Rectal smooth muscle tissue (tissue), 1 donor: ENCODE data around the gene EIF2AK3.
"Not testable (repeated sequence)": the region's sequence is repeated elsewhere in the genome, so short reads cannot be mapped to it uniquely, and the experiment has no call there.

ENCODE experiments used
- H3K27ac ChIP-seq: one replicate; pipeline ENCODE4 v1.7.0; 2013; ENCODE audit warnings: low read depth, low read length, inconsistent platforms
- H3K27me3 ChIP-seq: one replicate; pipeline ENCODE4 v1.7.0; 2013; ENCODE audit warnings: low read length; ENCODE audit not compliant: control insufficient read depth, insufficient read depth
- H3K36me3 ChIP-seq: one replicate; pipeline ENCODE4 v1.7.0; 2013; ENCODE audit warnings: low read length; ENCODE audit not compliant: control insufficient read depth, insufficient read depth
- H3K4me1 ChIP-seq: one replicate; pipeline ENCODE4 v1.7.0; 2013; ENCODE audit warnings: low read length; ENCODE audit not compliant: control insufficient read depth, insufficient read depth
- H3K4me3 ChIP-seq: one replicate; pipeline ENCODE4 v1.7.0; 2013; ENCODE audit warnings: low read length
- H3K9ac ChIP-seq: one replicate; pipeline ENCODE4 v1.7.0; 2013; ENCODE audit warnings: low read length

The EIF2AK3 gene

GRCh38 chr2:88549616-88550292 lies 77.5 kb downstream of the EIF2AK3 start:
- Histone ChIP-seq H3K9ac (no peak overlapping the region), H3K27ac (no peak overlapping the region), H3K4me3 (no peak overlapping the region), H3K36me3 (no peaks in the 10 kb centered on the region), H3K27me3 (peaks cover 6% of the 10 kb centered on the region), H3K4me1 (no peaks in the 10 kb centered on the region)

- H3K27me3 ChIP-seq, H3K4me3 ChIP-seq, H3K36me3 ChIP-seq, H3K9ac ChIP-seq, H3K27ac ChIP-seq, H3K4me1 ChIP-seq: not testable (repeated sequence)
Measured at GRCh38 chr2:88546291-88546690, 81.0 kb downstream of the EIF2AK3 start.

- H3K27ac ChIP-seq = no peak overlapping the region
- no peaks in the 10 kb centered on the region for H3K36me3 ChIP-seq
- no peak overlapping the region for H3K4me3 ChIP-seq
- H3K27me3 ChIP-seq = peaks cover 6% of the 10 kb centered on the region
- H3K9ac ChIP-seq = no peak overlapping the region
- H3K4me1 ChIP-seq = no peaks in the 10 kb centered on the region
Measured at GRCh38 chr2:88545118-88545517, 82.1 kb downstream of the EIF2AK3 start.

DNA sequence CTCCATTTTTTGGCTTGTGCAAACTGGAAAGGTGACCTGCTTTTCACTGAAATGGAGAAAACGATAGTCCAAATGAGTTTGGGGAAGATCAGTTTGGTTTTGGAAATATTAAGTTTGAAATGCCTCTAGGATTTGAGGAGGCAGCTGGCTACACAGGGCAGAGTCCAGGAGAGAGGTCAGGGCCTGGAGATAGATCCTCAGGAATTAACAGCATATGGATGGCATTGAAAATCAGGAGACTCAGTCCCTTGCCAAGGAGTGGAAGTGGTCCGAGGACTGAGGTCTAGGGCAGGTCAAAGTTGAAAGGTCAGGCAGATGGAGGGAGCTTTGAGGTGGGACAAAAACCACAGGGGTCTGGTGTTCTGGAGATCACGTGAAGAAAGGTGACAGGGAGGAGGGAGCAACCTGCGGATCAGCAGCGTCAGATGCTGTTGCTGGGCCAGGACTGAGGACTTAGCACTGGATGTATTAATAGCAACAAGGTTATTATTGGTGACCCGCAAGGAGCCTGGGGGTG lies 83.7 kb downstream of the EIF2AK3 start:
- Histone ChIP-seq H3K27me3 (no peaks in the 10 kb centered on the region), H3K4me1 (no peaks in the 10 kb centered on the region)

GRCh38 chr2:88542668-88543067 lies 84.6 kb downstream of the EIF2AK3 start:
- Histone ChIP-seq H3K36me3 (no peaks in the 10 kb centered on the region), H3K4me3 (no peak overlapping the region), H3K4me1 (no peaks in the 10 kb centered on the region), H3K27me3 (peaks cover under 1% of the 10 kb centered on the region), H3K9ac (no peak overlapping the region), H3K27ac (no peak overlapping the region)

More for the DNA sequence above, 83.7 kb downstream of the EIF2AK3 start:
- Histone ChIP-seq H3K4me3 (no peak overlapping the region), H3K9ac (no peak overlapping the region), H3K27ac (no peak overlapping the region), H3K36me3 (no peaks in the 10 kb centered on the region)

DNA sequence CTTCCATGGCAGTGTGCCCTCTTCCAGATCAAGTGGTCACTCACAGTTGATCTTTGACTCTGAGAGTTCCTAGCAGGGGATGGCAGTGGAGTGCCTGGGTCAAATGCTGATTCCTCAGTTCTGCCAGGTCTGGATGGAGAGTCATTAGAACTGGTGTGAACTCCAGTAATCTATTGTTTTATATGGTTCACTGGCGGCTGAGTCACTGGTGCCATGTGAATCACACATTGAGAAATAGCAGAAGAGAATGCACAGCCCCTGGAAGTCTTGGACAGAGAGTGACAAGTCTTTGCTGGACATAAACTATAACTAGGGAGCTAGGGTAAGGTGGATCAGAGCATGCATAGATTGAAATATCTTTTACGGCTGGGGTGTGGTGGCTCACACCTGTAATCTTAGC lies 86.9 kb downstream of the EIF2AK3 start:
- H3K27ac ChIP-seq = no peak overlapping the region
- H3K4me3 ChIP-seq = no peak overlapping the region
- no peaks in the 10 kb centered on the region for H3K36me3 ChIP-seq
- peaks cover 2% of the 10 kb centered on the region for H3K27me3 ChIP-seq
- H3K4me1 ChIP-seq = no peaks in the 10 kb centered on the region
- no peak overlapping the region for H3K9ac ChIP-seq

GRCh38 chr2:88538362-88538917 lies 88.8 kb downstream of the EIF2AK3 start:
- Histone ChIP-seq H3K27me3 (peaks cover 2% of the 10 kb centered on the region), H3K9ac (no peak overlapping the region), H3K36me3 (no peaks in the 10 kb centered on the region), H3K27ac (no peak overlapping the region), H3K4me3 (no peak overlapping the region), H3K4me1 (no peaks in the 10 kb centered on the region)

- no peaks in the 10 kb centered on the region for H3K4me1 ChIP-seq
- no peak overlapping the region for H3K9ac ChIP-seq
- no peak overlapping the region for H3K4me3 ChIP-seq
- no peaks in the 10 kb centered on the region for H3K36me3 ChIP-seq
- no peak overlapping the region for H3K27ac ChIP-seq
- peaks cover 2% of the 10 kb centered on the region for H3K27me3 ChIP-seq
Measured at GRCh38 chr2:88537640-88538039, 89.6 kb downstream of the EIF2AK3 start.

DNA sequence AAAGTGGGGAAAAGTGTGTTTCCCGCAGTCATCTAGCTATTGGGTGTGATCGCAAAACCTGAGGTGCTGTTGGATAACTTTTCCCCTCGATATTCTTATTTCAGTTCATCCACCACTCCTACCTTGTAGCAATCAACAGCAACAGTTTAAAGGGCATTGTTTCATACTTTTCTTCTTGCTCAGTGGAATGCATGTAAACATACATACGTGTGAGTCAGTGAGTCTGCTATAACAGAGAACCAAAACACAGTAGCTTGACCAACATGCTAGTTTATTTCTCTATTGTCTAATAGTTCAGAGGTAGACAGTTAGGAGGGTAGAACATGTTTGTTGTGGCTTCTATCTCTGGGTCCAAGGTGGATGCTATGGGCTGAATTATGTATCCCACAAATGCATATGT lies 97.2 kb downstream of the EIF2AK3 start:
- Histone ChIP-seq H3K4me3 (no peak overlapping the region), H3K4me1 (no peaks in the 10 kb centered on the region), H3K9ac (no peak overlapping the region), H3K36me3 (no peaks in the 10 kb centered on the region), H3K27ac (no peak overlapping the region), H3K27me3 (no peaks in the 10 kb centered on the region)

- H3K27ac ChIP-seq = no peak overlapping the region
Measured at GRCh38 chr2:88521445-88522073, 105.7 kb downstream of the EIF2AK3 start.

DNA sequence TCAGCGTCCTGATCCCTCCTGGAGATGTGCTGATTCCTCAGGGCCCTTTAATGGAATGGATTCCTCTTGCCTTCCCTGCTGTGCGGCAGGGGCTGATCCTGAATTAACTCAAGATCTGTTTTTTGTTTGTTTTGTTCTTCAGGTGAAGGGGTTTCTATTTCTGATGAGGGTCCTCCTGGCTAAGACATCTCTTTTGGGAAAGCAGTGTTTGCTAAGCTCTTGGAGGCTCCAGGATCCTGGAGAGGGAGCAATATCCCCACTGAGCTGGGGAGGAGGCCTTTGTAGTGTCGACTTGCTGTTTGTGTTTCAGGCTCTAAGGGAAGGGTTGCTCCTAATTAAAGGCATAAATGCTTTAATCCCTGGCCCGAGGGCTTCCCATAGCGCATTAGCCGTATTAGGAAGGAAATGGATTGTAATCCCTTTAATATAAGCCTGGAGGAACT lies 109.5 kb downstream of the EIF2AK3 start:
- H3K36me3 ChIP-seq = no peaks in the 10 kb centered on the region
- H3K9ac ChIP-seq = no peak overlapping the region

More at GRCh38 chr2:88521445-88522073, 105.7 kb downstream of the EIF2AK3 start:
- no peak overlapping the region for H3K9ac ChIP-seq
- H3K4me1 ChIP-seq = no peaks in the 10 kb centered on the region
- no peaks in the 10 kb centered on the region for H3K36me3 ChIP-seq
- no peaks in the 10 kb centered on the region for H3K27me3 ChIP-seq
- no peak overlapping the region for H3K4me3 ChIP-seq

More for the DNA sequence above, 109.5 kb downstream of the EIF2AK3 start:
- no peak overlapping the region for H3K27ac ChIP-seq
- H3K4me3 ChIP-seq = no peak overlapping the region
- no peaks in the 10 kb centered on the region for H3K27me3 ChIP-seq
- no peaks in the 10 kb centered on the region for H3K4me1 ChIP-seq
